SJSA1 (cell line): ENCODE results near the gene DOCK7. TPM values are rescaled to one million over a fixed set of nuclear protein-coding genes. Genes with fewer than 3 reads are reported as not detected.

Source experiments
- DNase-seq, 2 experiments: peaks; one replicate each; pipeline ENCODE4 v3.0.0-alpha.2; 2015 to 2020; ENCODE audit warnings: low spot score in 2 of 2, low read depth in 1 of 2
- H3K27ac ChIP-seq: fragments of 250-450 bp; sonication (Bioruptor Pico); 2 replicates; pipeline ENCODE4 v1.5.1; 2020; ENCODE audit warnings: mild to moderate bottlenecking, moderate library complexity
- H3K27me3 ChIP-seq: fragments of 250-450 bp; sonication (Bioruptor Pico); replicated peaks from 2 replicates; pipeline ENCODE4 v1.5.1; 2020; ENCODE audit warnings: mild to moderate bottlenecking, moderate library complexity
- H3K36me3 ChIP-seq: fragments of 250-450 bp; sonication (Bioruptor Pico); 2 replicates; pipeline ENCODE4 v1.5.1; 2020; ENCODE audit warnings: mild to moderate bottlenecking
- H3K4me1 ChIP-seq: fragments of 250-450 bp; sonication (Bioruptor Pico); replicated peaks from 2 replicates; pipeline ENCODE4 v1.6.1; 2021; ENCODE audit warnings: mild to moderate bottlenecking
- H3K4me3 ChIP-seq: fragments of 250-450 bp; sonication (Bioruptor Pico); 2 replicates; pipeline ENCODE4 v1.5.1; 2020; ENCODE audit warnings: mild to moderate bottlenecking
- H3K9me3 ChIP-seq: fragments of 250-450 bp; sonication (Bioruptor Pico); replicated peaks from 2 replicates; pipeline ENCODE4 v1.5.1; 2020; ENCODE audit warnings: mild to moderate bottlenecking
- total RNA-seq: library from RNA; depleted of rRNA; stranded (reverse); fragments of >200 nt; shearing (Covaris generic); gene quantifications from 2 replicates; pipeline ENCODE4 v1.2.3, GENCODE V29; 2014

Gene DOCK7
- total RNA-seq, 1 experiment from 2014 or later, result 47.3 TPM

DNA sequence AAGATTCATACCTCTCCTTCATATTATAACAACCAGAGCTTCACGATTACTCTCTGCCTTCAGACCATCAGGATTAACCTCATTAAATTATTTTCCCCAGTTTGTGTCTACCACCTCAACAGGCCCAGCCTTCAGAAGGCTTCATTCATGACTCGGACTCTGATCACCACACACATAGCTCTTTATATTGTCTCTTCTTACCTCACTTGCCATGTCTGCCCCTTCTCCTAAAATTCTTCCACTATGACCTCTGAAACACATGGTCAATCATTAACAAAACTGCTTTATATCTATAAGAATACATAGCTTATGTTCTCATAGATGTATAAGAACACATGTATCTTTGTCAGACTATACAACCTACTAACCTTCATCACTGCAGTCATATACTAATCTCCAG, 171.6 kb downstream of the DOCK7 start:
- Histone ChIP-seq H3K36me3 (no peaks in the 10 kb centered on the region; the same call in 1 of the 2 replicates), H3K9me3 (no peaks in the 10 kb centered on the region), H3K4me1 (no peaks in the 10 kb centered on the region), H3K27ac (no peak overlapping the region), H3K4me3 (no peak overlapping the region), H3K27me3 (no peaks in the 10 kb centered on the region)
- no peak for DNase-seq

DNA sequence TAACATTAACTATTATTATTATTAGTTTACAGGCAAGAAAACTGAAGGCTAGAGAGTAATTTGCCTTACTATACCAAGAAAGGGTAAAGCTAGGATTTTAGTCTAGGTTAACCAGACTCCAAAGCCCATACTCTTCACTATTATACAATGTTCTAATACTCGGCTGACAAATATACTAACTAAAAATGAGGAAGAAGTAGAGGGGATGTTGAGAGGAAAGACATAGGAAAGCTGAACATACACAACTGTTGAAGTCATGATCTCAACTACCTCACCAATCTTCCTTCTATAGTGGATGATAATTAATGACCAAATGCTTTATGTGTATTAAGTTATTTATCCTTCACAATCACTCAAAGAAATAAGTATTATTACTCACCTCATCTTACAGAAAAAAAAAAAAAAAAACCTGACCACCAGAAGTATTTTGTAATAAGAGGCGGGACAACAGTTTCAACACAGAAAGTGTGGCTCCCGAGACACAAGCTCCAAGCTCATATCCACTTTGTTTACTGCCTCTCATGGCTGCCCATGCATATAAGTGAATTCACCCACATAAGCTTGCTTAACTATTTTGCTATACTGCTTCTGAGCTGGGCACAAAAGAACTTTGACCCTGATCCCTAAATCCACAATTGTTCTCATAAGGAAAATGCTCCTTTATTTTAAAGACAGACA, 173.3 kb downstream of the DOCK7 start:
- no peaks in the 10 kb centered on the region; the same call in none of the 2 replicates for H3K36me3 ChIP-seq
- no peak overlapping the region for H3K4me3 ChIP-seq
- no peak overlapping the region for H3K27ac ChIP-seq
- H3K27me3 ChIP-seq, result no peaks in the 10 kb centered on the region
- no peak for DNase-seq
- H3K9me3 ChIP-seq, result no peaks in the 10 kb centered on the region
- H3K4me1 ChIP-seq, result 0 out of 2 replicates have a peak, but pooled peaks cover 3% of the 10 kb centered on the region

- no peaks in the 10 kb centered on the region for H3K27me3 ChIP-seq
- no peaks in the 10 kb centered on the region for H3K9me3 ChIP-seq
- H3K4me3 ChIP-seq, result no peak overlapping the region
- no peak overlapping the region for H3K27ac ChIP-seq
- H3K4me1 ChIP-seq, result 0 out of 2 replicates have a peak, but pooled peaks cover 3% of the 10 kb centered on the region
- no peaks in the 10 kb centered on the region; the same call in 1 of the 2 replicates for H3K36me3 ChIP-seq
- no peak for DNase-seq
Observed at GRCh38 chr1:62513013-62513412, 175.2 kb downstream of the DOCK7 start.

- Histone ChIP-seq H3K36me3 (no peaks in the 10 kb centered on the region; the same call in 1 of the 2 replicates), H3K9me3 (no peaks in the 10 kb centered on the region), H3K27me3 (no peaks in the 10 kb centered on the region), H3K4me1 (0 out of 2 replicates have a peak, but pooled peaks cover 3% of the 10 kb centered on the region), H3K4me3 (no peak overlapping the region), H3K27ac (no peak overlapping the region)
- no peak for DNase-seq
Observed at GRCh38 chr1:62509028-62509427, 179.2 kb downstream of the DOCK7 start.

GRCh38 chr1:62508187-62508758, 179.9 kb downstream of the DOCK7 start:
- Histone ChIP-seq H3K4me1 (0 out of 2 replicates have a peak, but pooled peaks cover 3% of the 10 kb centered on the region), H3K27me3 (no peaks in the 10 kb centered on the region), H3K9me3 (no peaks in the 10 kb centered on the region), H3K36me3 (no peaks in the 10 kb centered on the region; the same call in 1 of the 2 replicates), H3K4me3 (no peak overlapping the region), H3K27ac (no peak overlapping the region)
- peak in 1 of 2 experiments; percentile 16 for DNase-seq

- Histone ChIP-seq H3K9me3 (no peaks in the 10 kb centered on the region), H3K36me3 (peaks cover 6% of the 10 kb centered on the region), H3K4me3 (no peak overlapping the region), H3K4me1 (no peaks in the 10 kb centered on the region), H3K27ac (no peak overlapping the region), H3K27me3 (no peaks in the 10 kb centered on the region)
- DNase-seq, result no peak
Observed at GRCh38 chr1:62500210-62500609, 188.0 kb downstream of the DOCK7 start.

DNA sequence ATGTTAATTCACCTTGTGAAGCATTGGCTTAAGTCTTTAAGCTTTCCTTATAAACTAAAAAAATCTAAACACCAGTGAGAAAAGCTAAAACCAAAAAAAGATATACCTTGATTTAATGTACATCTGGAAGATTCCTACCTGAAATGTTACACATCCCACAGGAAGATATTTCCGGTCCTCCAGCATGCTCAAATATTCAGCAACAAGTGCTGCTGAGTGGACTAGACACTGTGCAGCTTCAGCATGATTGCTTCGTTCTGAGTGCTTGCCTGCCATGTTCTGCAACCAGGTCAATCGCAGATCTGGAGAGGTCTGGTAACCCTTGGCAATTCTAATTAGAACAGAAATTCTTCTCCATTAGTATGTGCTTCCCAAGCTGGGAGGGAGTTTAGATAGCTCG, 194.0 kb downstream of the DOCK7 start:
- no peaks in the 10 kb centered on the region for H3K9me3 ChIP-seq
- H3K36me3 ChIP-seq, result peaks cover 27% of the 10 kb centered on the region
- no peak overlapping the region for H3K27ac ChIP-seq
- DNase-seq, result no peak
- no peaks in the 10 kb centered on the region for H3K27me3 ChIP-seq
- H3K4me1 ChIP-seq, result no peaks in the 10 kb centered on the region
- no peak overlapping the region for H3K4me3 ChIP-seq

DNA sequence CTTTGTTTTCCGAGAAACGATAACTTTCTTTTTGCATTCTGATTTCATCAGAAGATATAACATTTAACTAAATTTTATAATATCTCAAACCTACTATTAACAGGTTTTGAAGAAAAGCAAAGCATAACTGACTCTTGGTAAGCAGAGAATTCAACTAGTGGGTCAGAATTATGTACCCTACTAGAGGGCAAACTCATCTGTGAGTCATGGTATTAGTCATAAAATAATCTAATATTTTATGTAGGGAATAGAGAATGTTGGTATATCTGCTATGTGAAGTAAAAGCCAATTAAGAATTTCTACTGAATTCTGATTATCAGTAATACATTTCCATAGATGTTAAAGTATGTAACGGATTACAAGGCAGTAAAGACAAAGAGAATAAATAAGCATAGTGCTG, 194.5 kb downstream of the DOCK7 start:
- H3K36me3 ChIP-seq, result peaks cover 31% of the 10 kb centered on the region
- DNase-seq, result no peak
- H3K4me1 ChIP-seq, result no peaks in the 10 kb centered on the region
- no peak overlapping the region for H3K27ac ChIP-seq
- no peaks in the 10 kb centered on the region for H3K27me3 ChIP-seq
- no peak overlapping the region for H3K4me3 ChIP-seq
- no peaks in the 10 kb centered on the region for H3K9me3 ChIP-seq

DNA sequence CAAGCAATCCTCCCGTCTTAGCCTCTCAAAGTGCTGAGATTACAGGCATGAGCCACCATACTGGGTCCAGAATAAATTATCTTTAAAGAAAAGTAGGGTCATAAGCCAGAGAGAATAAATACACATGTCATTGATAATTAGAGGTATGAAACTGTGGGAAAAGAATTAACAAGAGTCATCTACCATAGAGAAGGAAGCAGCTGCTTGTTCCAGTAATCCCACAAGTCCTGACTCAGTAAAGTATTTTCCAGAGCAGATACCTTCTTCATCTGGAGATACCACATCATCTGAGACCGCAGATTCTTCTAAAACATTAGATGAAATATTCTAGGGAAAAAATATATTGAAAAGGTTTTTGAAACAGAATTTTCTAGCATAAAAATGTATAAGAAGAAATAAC, 195.7 kb downstream of the DOCK7 start:
- Histone ChIP-seq H3K9me3 (no peaks in the 10 kb centered on the region), H3K4me3 (no peak overlapping the region), H3K4me1 (no peaks in the 10 kb centered on the region), H3K36me3 (peaks cover 32% of the 10 kb centered on the region), H3K27me3 (no peaks in the 10 kb centered on the region), H3K27ac (no peak overlapping the region)
- no peak for DNase-seq

DNA sequence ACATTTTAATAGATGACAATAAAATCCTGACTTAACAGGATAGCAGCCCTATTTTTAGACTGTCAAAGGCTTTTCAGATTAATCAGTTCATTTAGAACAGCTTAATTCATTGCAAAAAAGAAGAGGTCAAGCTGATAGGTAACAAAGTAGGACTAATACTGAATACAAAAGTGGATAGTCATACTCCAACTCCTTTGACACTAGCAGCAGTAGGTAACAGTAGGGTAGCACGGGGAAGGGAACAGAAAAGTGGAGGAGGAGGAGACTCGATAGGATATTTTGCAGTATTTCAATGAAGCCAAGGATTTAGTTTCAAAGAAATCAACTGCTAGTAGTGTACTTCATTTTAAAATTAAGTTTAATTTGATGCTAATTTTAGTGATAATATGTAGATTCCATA, 200.2 kb downstream of the DOCK7 start:
- Histone ChIP-seq H3K4me3 (no peak overlapping the region), H3K9me3 (no peaks in the 10 kb centered on the region), H3K27ac (no peak overlapping the region), H3K36me3 (peaks cover 19% of the 10 kb centered on the region), H3K27me3 (no peaks in the 10 kb centered on the region), H3K4me1 (no peaks in the 10 kb centered on the region)
- no peak for DNase-seq

GRCh38 chr1:62484824-62485468, 203.2 kb downstream of the DOCK7 start:
- peaks cover 7% of the 10 kb centered on the region for H3K36me3 ChIP-seq
- H3K4me1 ChIP-seq, result no peaks in the 10 kb centered on the region
- no peak overlapping the region for H3K27ac ChIP-seq
- H3K9me3 ChIP-seq, result no peaks in the 10 kb centered on the region
- DNase-seq, result no peak
- no peaks in the 10 kb centered on the region for H3K27me3 ChIP-seq
- no peak overlapping the region for H3K4me3 ChIP-seq

DNA sequence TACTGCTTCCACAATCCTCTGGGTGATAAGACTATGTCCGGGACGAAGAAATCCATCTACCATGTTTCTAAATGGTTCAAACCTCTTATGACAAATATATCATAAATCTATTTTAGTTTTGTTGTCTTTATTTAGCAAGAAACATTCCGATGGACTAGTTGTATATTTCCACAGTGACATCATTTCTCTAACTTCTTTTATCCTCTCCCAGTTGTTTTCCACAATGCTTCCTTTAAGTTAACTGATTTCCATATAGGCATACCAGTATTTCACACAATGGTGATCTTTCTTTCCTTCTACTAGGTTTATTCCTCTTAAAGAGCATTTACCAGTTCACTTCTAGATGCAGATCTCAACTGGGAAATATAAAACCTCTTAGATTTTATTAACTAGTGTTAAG, 206.5 kb downstream of the DOCK7 start:
- Histone ChIP-seq H3K9me3 (no peaks in the 10 kb centered on the region), H3K4me3 (no peak overlapping the region), H3K27ac (no peak overlapping the region), H3K4me1 (no peaks in the 10 kb centered on the region), H3K27me3 (no peaks in the 10 kb centered on the region), H3K36me3 (no peaks in the 10 kb centered on the region)
- no peak for DNase-seq

- no peak overlapping the region for H3K4me3 ChIP-seq
- H3K36me3 ChIP-seq, result peaks cover 32% of the 10 kb centered on the region
- no peaks in the 10 kb centered on the region for H3K4me1 ChIP-seq
- H3K27me3 ChIP-seq, result no peaks in the 10 kb centered on the region
- no peak overlapping the region for H3K27ac ChIP-seq
- DNase-seq, result no peak
- H3K9me3 ChIP-seq, result no peaks in the 10 kb centered on the region
Observed at GRCh38 chr1:62476525-62477219, 211.5 kb downstream of the DOCK7 start.

- peaks cover 11% of the 10 kb centered on the region for H3K36me3 ChIP-seq
- no peak for DNase-seq
- no peaks in the 10 kb centered on the region for H3K27me3 ChIP-seq
- H3K9me3 ChIP-seq, result no peaks in the 10 kb centered on the region
- H3K4me3 ChIP-seq, result no peak overlapping the region
- no peaks in the 10 kb centered on the region for H3K4me1 ChIP-seq
- H3K27ac ChIP-seq, result no peak overlapping the region
Observed at GRCh38 chr1:62467092-62467491, 221.1 kb downstream of the DOCK7 start.
